ENCODE results near the gene DUOXA1.

Gene DUOXA1

DNA sequence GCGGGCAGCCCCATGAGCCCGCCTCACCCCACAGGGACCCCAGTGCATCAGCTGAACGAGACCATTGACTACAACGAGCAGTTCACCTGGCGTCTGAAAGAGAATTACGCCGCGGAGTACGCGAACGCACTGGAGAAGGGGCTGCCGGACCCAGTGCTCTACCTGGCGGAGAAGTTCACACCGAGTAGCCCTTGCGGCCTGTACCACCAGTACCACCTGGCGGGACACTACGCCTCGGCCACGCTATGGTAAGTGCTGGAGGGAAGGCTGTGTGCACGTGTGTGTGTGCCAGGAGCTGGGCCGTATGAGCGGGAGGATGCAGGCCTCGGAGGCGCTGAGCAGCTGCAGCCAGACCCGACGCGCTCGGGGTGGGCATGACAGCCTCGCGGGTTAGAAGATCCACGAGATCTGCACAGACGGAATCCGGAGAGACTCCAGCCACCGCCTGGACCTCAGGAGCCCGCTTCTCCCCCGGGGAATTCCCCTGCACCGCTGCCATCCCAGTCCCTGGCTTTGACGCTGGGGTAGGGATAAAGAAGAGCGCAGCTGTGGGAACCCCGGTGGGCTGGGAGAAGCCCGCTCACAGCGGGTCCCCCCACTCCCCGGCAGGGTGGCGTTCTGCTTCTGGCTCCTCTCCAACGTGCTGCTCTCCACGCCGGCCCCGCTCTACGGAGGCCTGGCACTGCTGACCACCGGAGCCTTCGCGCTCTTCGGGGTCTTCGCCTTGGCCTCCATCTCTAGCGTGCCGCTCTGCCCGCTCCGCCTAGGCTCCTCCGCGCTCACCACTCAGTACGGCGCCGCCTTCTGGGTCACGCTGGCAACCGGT lies 13.0 kb downstream of the DUOXA1 start:
- peaks cover 40% of the 10 kb centered on the region for H3K27me3 ChIP-seq (ENCODE audit: insufficient read depth, low read depth, severe bottlenecking)
- DNase-seq, result no peak
- TF ChIP-seq, protein P1, sequence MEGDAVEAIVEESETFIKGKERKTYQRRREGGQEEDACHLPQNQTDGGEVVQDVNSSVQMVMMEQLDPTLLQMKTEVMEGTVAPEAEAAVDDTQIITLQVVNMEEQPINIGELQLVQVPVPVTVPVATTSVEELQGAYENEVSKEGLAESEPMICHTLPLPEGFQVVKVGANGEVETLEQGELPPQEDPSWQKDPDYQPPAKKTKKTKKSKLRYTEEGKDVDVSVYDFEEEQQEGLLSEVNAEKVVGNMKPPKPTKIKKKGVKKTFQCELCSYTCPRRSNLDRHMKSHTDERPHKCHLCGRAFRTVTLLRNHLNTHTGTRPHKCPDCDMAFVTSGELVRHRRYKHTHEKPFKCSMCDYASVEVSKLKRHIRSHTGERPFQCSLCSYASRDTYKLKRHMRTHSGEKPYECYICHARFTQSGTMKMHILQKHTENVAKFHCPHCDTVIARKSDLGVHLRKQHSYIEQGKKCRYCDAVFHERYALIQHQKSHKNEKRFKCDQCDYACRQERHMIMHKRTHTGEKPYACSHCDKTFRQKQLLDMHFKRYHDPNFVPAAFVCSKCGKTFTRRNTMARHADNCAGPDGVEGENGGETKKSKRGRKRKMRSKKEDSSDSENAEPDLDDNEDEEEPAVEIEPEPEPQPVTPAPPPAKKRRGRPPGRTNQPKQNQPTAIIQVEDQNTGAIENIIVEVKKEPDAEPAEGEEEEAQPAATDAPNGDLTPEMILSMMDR (IDR thresholded peaks at IDR 0.05; ENCODE audit: low read depth, low read length), result no peak
- no peak overlapping the region for H3K4me3 ChIP-seq (ENCODE audit: low read depth, low read length)
- H3K9me3 ChIP-seq (ENCODE audit: severe bottlenecking), result no peaks in the 10 kb centered on the region
- no peaks in the 10 kb centered on the region for H3K36me3 ChIP-seq
- no peak overlapping the region for H3K27ac ChIP-seq

DNA sequence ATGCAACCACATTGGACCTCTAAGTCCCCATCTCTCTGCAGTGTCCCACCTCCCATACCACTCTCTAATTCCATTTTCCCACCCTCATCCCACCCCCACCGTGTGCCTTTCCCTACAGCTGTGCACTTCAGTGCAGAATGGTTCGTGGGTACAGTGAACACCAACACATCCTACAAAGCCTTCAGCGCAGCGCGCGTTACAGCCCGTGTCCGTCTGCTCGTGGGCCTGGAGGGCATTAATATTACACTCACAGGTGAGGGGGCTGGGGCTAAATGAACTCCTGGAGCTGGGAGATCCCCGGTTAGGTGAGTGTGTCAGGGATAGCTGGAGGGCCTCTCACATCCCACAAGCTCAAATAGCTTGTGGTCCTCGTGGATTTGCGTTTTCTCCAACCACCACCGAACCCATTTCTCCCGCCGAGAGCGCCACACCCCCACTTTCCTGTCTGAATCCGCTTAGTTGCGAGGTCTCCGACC lies 13.6 kb downstream of the DUOXA1 start:
- H3K4me3 ChIP-seq (ENCODE audit: low read depth, low read length), result no peak overlapping the region
- H3K27me3 ChIP-seq (ENCODE audit: insufficient read depth, low read depth, severe bottlenecking), result peaks cover 43% of the 10 kb centered on the region
- DNase-seq, result no peak
- TF ChIP-seq, protein P1 (IDR thresholded peaks at IDR 0.05; ENCODE audit: low read depth, low read length), result no peak
- H3K9me3 ChIP-seq (ENCODE audit: severe bottlenecking), result no peaks in the 10 kb centered on the region
- no peaks in the 10 kb centered on the region for H3K36me3 ChIP-seq
- H3K27ac ChIP-seq, result no peak overlapping the region

DNA sequence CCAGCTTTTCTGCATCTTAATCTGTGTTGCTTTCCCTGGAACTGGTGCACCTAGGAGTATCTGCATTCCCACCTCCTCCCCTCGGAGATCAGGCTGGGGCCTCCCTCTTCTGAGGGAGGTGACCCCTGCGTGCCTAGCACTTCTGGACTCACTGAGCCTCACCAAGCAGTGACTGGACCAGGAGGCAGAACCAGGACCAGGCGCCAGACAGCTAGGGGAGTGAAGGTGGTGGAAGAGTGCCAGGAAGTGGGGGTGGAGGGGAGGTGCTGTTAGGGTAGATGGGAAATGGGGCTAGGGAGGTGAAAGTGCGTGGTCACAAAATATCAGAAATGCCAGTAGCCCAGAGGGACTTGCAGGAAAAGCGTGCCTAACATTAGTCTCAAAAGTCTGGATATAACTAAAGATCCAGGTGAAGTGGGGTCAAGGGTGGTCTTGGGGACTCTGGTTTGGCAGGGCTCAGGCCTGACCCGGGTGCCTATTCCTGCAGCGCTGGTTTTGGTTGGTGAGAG lies 14.3 kb downstream of the DUOXA1 start:
- Histone ChIP-seq H3K4me3 (ENCODE audit: low read depth, low read length) (no peak overlapping the region), H3K9me3 (ENCODE audit: severe bottlenecking) (no peaks in the 10 kb centered on the region), H3K27ac (no peak overlapping the region), H3K36me3 (no peaks in the 10 kb centered on the region), H3K27me3 (ENCODE audit: insufficient read depth, low read depth, severe bottlenecking) (peaks cover 45% of the 10 kb centered on the region)
- TF ChIP-seq, protein P1 (IDR thresholded peaks at IDR 0.05; ENCODE audit: low read depth, low read length), result no peak
- no peak for DNase-seq

DNA sequence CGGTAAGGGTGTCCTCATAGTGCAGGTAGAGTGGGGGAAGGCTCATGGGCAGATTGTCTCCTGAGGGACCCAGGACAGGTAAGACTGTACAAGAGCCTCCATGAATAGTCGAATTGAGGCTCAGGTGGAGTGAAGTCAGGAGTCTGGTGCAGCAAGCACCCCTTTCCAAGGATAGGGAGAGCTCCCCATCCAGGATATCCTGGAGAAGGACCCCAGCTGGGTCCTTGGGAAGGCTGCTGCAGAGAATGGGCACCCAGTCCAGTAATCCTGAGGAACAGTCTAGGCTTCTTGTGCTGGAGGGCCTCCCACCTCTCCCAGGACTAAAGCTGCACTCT lies 15.0 kb downstream of the DUOXA1 start:
- no peaks in the 10 kb centered on the region for H3K36me3 ChIP-seq
- H3K27ac ChIP-seq, result no peak overlapping the region
- no peaks in the 10 kb centered on the region for H3K9me3 ChIP-seq (ENCODE audit: severe bottlenecking)
- TF ChIP-seq, protein P1 (IDR thresholded peaks at IDR 0.05; ENCODE audit: low read depth, low read length), result no peak
- peak overlapping the region; percentile 33; the same call in 1 of the 2 replicates for H3K4me3 ChIP-seq (ENCODE audit: low read depth, low read length)
- H3K27me3 ChIP-seq (ENCODE audit: insufficient read depth, low read depth, severe bottlenecking), result peaks cover 47% of the 10 kb centered on the region
- DNase-seq, result no peak

DNA sequence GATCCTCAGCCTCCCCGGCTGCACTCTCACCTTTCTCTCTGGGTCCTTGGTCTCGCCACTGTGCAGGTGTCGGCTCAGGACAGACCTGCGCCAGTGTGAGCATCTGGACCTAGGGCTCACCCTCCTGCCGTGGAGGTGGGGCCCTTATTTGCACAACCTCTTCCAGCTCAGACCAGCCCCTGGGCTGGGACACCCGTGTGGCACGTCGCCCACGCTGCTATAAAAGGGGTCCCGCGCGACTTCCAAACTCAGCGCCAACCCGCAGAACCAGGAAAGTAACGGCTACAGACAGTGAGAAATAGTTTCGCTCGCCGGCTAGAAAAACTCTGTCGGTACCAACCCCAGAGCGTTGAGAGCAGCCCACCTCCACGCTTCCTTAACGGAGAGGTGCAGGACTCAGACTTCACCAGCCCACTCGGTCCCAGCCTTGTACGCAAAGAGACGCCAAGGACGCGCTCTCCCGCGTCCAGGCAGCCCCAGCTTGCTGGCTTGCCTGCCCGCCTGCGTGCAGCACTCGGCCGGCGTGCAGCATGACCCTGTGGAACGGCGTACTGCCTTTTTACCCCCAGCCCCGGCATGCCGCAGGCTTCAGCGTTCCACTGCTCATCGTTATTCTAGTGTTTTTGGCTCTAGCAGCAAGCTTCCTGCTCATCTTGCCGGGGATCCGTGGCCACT lies 15.5 kb downstream of the DUOXA1 start, which contains the start of the genes DUOX2 and DUOXA2:
TSS of gene DUOX2 (minus strand) at position 97 of the 675 bp plus-strand sequence. CDS start 761 bp downstream, outside the sequence.
TSS of gene DUOXA2 (plus strand) at position 251 of the 675 bp plus-strand sequence. CDS start at position 531, 280 bp downstream.
- peak within 1 kb of the TSS; percentile 33 for H3K4me3 ChIP-seq (ENCODE audit: low read depth, low read length)
- TF ChIP-seq, protein P1 (IDR thresholded peaks at IDR 0.05; ENCODE audit: low read depth, low read length), result no peak
- no peak within 1 kb of the TSS for H3K27ac ChIP-seq
- peaks cover 50% of the 10 kb centered on the region for H3K27me3 ChIP-seq (ENCODE audit: insufficient read depth, low read depth, severe bottlenecking)
- H3K36me3 ChIP-seq, result no peaks in the 10 kb centered on the region
- H3K9me3 ChIP-seq (ENCODE audit: severe bottlenecking), result no peaks in the 10 kb centered on the region
- DNase-seq, result peak; percentile 26
